ENCODE data around the gene MAEA. TPM values are rescaled to one million over a fixed set of nuclear protein-coding genes. Genes with fewer than 3 reads are reported as not detected.
"Not testable (repeated sequence)": the region's sequence is repeated elsewhere in the genome, so short reads cannot be mapped to it uniquely, and the experiment has no call there.

The MAEA gene
- total RNA-seq, 1 experiment from 2014 or later = 124 TPM

GRCh38 chr4:1364217-1364616, 74.5 kb downstream of the MAEA start:
- DNase-seq (ENCODE audit: low read depth) = no peak

DNA sequence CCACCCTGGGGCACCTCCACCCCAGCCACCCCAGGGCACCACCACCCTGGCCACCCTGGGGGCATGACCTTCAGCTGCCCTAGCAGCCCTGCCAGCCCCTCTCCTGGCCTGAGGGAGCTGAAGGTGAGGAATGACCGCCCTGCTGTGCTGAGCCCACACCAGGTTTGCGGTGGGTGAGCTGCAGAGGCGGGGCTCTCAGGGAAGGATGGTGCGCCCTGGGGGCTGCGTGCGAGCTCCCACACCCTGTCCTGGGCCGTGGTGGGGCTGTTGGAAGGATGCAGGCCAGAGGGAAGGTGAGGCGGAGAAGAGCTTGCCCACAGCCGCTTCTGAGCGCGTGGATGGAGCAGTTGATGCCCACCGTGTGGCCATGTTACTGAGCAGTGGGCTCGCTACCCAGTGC, 75.1 kb downstream of the MAEA start:
- no peak for DNase-seq (ENCODE audit: low read depth)

DNA sequence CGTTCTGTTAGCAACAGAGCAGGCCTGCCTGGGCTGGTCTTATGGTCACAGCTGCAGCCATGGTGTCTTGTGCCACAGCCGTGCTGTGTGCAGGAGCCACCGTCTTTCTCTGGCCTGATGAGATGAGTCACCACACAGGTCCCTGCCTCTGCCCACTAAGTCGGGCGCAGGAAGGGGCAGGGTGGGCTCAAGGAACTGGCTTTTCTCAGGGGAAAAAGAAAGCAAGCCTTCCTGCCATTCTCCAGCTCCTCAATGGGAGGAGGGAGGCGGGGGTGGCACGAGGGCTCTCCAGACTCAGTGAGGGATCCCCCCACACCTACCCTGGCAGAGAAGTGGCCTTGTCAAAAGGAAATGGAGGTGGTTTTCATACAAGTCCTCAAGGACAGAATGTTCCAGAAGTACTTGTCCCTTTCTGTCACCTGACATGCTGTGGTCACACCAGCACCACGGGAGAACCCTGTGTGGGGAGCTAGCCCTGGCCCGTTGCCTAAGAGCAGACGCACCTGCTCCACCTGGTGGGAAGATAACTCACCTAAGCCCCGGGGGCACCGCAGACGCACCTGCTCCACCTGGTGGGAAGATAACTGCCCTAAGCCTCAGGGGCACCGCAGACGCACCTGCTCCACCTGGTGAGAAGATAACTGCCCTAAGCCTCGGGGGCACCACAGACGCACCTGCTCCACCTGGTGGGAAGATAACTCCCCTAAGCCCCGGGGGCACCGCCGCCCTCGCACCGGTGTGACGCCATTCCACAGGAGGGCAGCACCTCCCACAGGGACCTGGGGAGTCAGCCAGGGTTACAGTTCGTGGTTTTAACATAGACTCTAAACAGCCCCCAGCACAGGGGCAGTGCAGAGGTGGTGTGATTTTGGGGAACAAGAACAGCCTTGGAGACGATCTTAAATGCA, 75.8 kb downstream of the MAEA start:
- no peak for DNase-seq (ENCODE audit: low read depth)

- DNase-seq (ENCODE audit: low read depth) = no peak
These were observed 76.9 kb downstream of the MAEA start for GRCh38 chr4:1366371-1367229.

DNA sequence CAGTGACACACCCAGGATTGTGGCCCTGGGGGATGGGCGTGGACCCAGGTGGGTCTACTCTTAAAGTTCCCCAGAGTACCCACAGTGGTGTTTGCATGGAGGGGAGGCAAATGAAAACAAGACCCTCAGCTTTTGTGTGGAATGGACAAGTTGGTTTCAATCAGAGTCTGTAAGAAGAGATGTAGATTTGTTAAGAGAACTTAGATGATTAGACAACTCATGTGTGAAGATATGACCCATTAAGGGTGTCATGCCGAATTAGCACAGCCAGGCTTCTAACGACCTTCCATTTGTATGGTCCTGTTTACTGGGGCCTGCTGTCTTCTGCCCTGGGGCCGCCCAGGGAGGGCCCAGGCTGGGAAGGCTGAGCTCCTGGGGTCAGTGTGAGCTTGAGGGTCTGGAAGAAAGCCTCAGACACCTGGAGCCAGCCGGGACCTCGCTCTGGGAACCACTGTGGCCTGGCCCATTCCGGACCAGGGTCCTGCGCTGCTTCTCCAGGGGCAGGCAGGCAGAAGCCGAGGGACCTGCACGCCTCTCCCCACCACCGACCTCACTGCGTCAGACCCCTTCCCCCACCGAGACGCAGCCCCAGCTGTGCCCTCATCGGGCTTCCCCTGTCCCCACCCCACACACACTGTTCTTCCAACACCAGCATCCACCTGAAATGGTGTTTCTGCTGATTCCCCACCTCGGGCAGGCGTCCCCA, 77.7 kb downstream of the MAEA start:
- DNase-seq (ENCODE audit: low read depth) = no peak

DNA sequence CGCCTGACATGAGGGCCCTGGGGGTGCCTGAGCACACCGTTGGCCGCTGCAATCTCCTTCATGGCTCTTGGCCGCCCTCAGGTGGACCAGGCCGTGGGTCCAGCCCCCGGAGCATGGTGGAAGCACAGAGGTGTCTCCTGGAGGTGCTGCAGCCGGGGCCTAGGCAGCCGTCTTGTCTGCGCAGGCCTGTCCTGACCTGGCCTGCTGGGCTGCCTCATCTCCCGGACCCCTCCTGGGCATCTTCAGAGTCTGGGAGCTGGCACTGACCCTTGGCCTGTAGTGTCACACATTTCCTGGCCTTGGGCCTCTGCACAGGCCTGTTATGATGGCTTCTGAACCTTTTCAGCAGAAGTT, 78.2 kb downstream of the MAEA start:
- no peak for DNase-seq (ENCODE audit: low read depth)

DNA sequence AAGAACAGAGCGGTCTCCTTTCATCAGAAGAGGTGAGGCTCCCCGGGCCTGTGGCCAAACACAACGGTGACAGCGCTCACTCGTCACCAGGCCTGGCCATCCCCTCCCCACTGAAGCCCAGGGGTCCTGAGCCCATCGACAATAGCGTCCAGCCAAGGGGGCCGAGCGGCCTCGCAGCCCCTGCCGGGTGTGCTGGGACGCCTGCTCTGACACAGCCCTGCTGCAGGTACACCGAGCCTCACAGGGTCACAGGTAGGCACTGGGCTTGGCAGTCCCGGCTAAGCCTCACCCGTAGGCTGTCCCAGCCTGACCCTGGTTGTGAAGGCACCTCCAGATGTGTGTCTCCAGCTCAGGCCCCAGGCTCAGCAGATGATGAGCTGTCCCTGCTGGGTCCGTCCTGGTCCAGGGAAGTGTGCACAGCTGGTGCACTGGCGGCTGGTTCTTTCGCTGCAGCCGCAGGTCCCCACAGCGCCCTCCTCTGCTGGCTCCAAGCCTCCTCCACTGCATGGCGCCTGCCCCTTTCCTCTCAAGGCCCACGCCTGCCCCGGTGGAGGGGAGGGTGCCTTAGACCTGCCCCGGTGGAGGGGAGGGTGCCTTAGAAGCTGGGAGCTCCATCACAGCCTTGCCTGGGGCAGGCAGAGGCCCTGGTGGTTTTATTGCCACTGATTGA, 78.9 kb downstream of the MAEA start:
- DNase-seq (ENCODE audit: low read depth) = no peak

DNA sequence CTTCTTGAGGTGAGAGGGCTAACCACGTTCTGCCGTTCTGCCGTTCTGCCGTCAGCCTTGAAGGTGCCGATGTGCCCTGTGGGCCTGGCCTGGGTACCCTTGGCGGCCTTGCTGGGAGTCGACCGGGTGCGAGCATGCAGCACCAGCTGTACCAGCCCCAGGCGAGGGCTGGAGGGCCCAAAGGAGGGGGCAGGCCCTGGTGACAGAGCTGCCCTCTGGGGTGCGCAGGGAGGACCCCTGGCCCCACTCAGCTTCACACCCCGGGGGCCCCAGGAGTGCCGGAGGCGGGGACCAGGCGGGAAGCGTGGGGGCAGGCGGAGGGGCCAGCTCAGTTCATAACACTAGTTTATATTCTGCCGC, 79.4 kb downstream of the MAEA start:
- no peak for DNase-seq (ENCODE audit: low read depth)

- no peak for DNase-seq (ENCODE audit: low read depth)
These were observed 79.9 kb downstream of the MAEA start for GRCh38 chr4:1369479-1370079.

DNA sequence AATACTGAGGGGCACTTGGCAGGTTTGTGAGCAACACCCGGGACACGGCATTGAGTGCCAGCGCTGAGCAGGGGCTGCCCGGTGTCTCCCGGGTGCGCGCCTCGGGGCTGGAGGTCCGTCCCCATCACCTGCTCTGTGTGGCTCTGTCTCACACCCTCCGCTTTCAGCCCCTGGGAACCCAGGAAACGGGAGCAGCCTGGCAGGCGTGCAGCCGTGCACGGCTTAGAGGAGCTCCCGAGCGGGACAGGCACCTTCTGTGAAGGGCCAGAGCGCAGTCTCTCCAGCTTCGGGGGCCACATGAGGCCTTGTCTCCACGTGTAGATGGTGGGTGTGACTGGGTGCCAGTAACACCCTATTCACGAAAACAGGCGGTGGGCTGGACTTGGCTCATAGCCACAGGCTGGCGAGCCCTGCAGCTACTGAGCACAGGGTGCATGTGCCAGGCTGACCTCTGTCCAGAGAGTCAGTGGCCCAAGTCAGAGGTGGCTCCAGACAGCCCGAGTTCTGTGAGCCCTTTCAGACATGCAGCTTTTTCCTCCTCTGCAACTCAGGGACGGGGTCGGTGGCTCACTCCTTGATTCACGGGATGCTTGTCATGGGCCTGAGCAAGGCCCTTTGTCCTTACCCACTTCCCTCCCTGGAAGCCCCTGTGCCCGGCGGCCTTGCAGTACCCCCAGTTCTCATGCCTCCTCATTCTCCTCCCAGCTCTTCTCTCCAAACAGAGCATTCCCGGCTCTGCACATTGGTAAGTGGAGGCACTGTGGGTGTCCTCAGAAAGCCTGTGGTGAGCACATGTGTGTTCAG, 80.8 kb downstream of the MAEA start:
- no peak for DNase-seq (ENCODE audit: low read depth)

GRCh38 chr4:1371176-1372165, 81.8 kb downstream of the MAEA start:
- DNase-seq (ENCODE audit: low read depth) = no peak

DNA sequence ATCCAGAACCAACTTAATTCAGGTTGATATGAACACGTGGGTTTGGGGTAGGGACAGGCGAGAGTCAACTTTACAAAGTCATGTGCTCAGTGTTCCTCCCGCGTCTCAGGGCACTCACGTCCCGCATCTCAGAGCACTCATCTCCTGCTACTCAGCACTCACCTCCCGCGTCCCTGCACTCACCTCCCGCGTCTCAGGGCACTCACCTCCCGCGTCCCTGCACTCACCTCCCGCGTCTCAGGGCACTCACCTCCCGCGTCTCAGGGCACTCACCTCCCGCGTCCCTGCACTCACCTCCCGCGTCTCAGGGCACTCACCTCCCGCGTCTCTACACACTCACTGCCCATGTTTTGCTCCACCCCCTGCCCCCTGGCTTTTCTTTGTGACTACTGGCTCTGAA, 82.9 kb downstream of the MAEA start:
- not testable (repeated sequence) for DNase-seq (ENCODE audit: low read depth)

GRCh38 chr4:1373892-1374705, 84.4 kb downstream of the MAEA start:
- no peak for DNase-seq (ENCODE audit: low read depth)

DNA sequence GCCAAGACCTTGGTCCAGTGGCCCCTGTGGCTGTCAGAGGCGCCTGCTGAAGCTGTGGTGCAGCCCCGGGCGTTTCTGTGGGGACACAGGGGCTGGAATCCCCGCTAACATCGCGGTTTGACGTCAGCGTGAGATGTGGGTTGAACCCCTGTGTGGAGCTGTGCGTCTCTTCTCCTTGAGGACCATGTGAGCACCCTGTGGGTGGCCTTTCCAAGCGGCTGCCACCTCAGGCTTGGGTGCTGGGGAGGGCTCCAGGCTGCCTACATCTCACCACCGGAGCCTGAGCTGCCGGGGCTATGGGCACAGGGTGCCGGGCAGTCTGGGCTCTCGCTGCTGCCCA, 85.0 kb downstream of the MAEA start:
- no peak for DNase-seq (ENCODE audit: low read depth)

- no peak for DNase-seq (ENCODE audit: low read depth)
These were observed 85.5 kb downstream of the MAEA start for GRCh38 chr4:1375051-1375721.

DNA sequence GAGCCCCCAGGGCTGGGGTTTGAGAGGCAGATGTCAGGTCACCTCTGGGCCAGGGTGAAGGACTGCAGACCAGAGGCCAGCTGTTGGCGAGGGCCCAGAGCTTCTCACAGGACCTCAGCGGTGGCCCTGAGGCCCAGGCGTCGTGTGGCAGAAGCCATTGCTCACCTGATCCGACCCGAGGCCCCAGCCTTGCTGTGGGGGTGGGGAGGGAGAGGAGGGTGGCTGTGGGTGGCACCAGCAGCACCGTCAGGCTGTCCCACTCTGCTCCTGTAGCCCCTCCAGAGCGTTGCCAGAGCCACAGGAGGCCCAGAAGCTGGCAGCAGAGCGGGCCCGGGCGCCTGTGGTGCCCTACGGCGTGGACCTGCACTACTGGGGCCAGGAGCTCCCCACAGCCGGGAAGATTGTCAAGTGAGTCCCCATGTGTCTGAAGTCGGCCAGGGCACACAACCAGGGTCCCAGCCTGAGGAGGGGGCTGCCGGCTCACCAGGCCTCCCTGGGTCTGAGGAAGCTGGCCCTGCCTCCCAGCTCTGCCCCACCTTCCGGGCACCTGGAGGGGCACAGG, 86.2 kb downstream of the MAEA start:
- DNase-seq (ENCODE audit: low read depth) = no peak

DNA sequence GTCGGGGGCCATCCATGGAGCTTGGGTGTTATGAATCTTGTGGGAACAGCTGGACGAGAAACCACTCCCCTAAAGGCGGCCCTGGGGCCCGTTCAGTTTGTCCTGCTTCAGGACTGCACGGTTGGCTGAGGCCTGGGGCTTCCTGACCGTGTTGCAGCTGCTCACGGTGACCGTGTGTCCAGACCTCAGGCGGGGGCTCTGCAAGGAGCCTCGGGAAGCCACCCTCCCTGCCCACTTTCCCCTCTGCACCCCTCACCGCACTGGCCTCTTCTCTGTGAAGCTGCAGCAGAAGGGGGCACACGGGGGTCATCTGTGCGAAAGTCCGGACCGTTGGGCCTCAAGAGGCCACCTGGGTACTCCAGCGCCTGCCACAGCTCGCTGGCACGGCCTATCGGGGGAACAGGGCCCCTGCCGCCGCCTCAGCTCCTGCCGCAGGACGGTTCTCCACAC, 86.7 kb downstream of the MAEA start:
- no peak for DNase-seq (ENCODE audit: low read depth)
